ENCODE results near the gene JDP2. TPM values are rescaled to one million over a fixed set of nuclear protein-coding genes. Genes with fewer than 3 reads are reported as not detected.

Gene JDP2
- total RNA-seq, 4 donors from 2014 or later = 82.3 to 147 (median 106) TPM

GRCh38 chr14:75411214-75411540, 16.6 kb upstream of the JDP2 start:
- H3K27ac ChIP-seq = no peak overlapping the region
- H3K27me3 ChIP-seq = no peaks in the 10 kb centered on the region
- no peaks in the 10 kb centered on the region for H3K4me1 ChIP-seq
- H3K36me3 ChIP-seq = no peaks in the 10 kb centered on the region
- no peak for TF ChIP-seq POLR2A (IDR thresholded peaks at IDR 0.05)
- TF ChIP-seq EP300 (IDR thresholded peaks at IDR 0.05) = no peak
- no peak for TF ChIP-seq CTCF (IDR thresholded peaks at IDR 0.05)
- DNase-seq (ENCODE audit: low spot score in 2 of 2) = no peak
- peaks cover 0 to 10% (median 0%) of the 10 kb centered on the region in 4 donors for H3K9me3 ChIP-seq
- no peak overlapping the region for H3K4me3 ChIP-seq
- 38 to 41% methylated on average over 6 of the region's 6 CpGs for WGBS, 2 donors

GRCh38 chr14:75413013-75413412, 14.8 kb upstream of the JDP2 start:
- TF ChIP-seq CTCF (IDR thresholded peaks at IDR 0.05) (no peak), EP300 (IDR thresholded peaks at IDR 0.05) (no peak), POLR2A (IDR thresholded peaks at IDR 0.05) (no peak)
- Histone ChIP-seq H3K4me3 (no peak overlapping the region), H3K27ac (no peak overlapping the region), H3K4me1 (no peaks in the 10 kb centered on the region), H3K36me3 (no peaks in the 10 kb centered on the region), H3K27me3 (no peaks in the 10 kb centered on the region), H3K9me3 (peaks cover 0 to 10% (median 0%) of the 10 kb centered on the region in 4 donors)
- DNase-seq (ENCODE audit: low spot score in 2 of 2) = no peak
- 52 to 71% methylated on average over 2 of the region's 2 CpGs for WGBS, 2 donors

GRCh38 chr14:75417674-75418073, 10.1 kb upstream of the JDP2 start:
- WGBS, 2 donors = 68 to 72% methylated on average over 1 of the region's 1 CpG
- H3K4me1 ChIP-seq = peaks cover 0 to 8% (median 0%) of the 10 kb centered on the region in 4 donors
- no peaks in the 10 kb centered on the region for H3K27me3 ChIP-seq
- H3K9me3 ChIP-seq = peaks cover 0 to 10% (median 0%) of the 10 kb centered on the region in 4 donors
- no peaks in the 10 kb centered on the region for H3K36me3 ChIP-seq
- no peak for DNase-seq (ENCODE audit: low spot score in 2 of 2)
- no peak for TF ChIP-seq CTCF (IDR thresholded peaks at IDR 0.05)
- TF ChIP-seq POLR2A (IDR thresholded peaks at IDR 0.05) = no peak
- TF ChIP-seq EP300 (IDR thresholded peaks at IDR 0.05) = no peak
- no peak overlapping the region for H3K4me3 ChIP-seq
- no peak overlapping the region for H3K27ac ChIP-seq

- Histone ChIP-seq H3K4me1 (peaks cover 0 to 8% (median 0%) of the 10 kb centered on the region in 4 donors), H3K36me3 (no peaks in the 10 kb centered on the region), H3K27me3 (no peaks in the 10 kb centered on the region), H3K27ac (no peak overlapping the region), H3K9me3 (peaks cover 0 to 5% (median 0%) of the 10 kb centered on the region in 4 donors), H3K4me3 (no peak overlapping the region)
- DNase-seq (ENCODE audit: low spot score in 2 of 2) = no peak
- TF ChIP-seq CTCF (IDR thresholded peaks at IDR 0.05) (no peak), EP300 (IDR thresholded peaks at IDR 0.05) (no peak), POLR2A (IDR thresholded peaks at IDR 0.05) (no peak)
- WGBS, 2 donors = 43 to 53% methylated on average over 16 of the region's 16 CpGs
Observed at GRCh38 chr14:75418850-75419768, 8.7 kb upstream of the JDP2 start.

GRCh38 chr14:75422169-75422568, 5.7 kb upstream of the JDP2 start:
- H3K27me3 ChIP-seq = no peaks in the 10 kb centered on the region
- TF ChIP-seq EP300 (IDR thresholded peaks at IDR 0.05) = no peak
- no peak for TF ChIP-seq CTCF (IDR thresholded peaks at IDR 0.05)
- no peak for TF ChIP-seq POLR2A (IDR thresholded peaks at IDR 0.05)
- WGBS, 2 donors = 80% methylated on average over 8 of the region's 8 CpGs

More at GRCh38 chr14:75422169-75422568, 5.7 kb upstream of the JDP2 start:
- no peak for DNase-seq (ENCODE audit: low spot score in 2 of 2)
- Histone ChIP-seq H3K4me3 (no peak overlapping the region), H3K27ac (no peak overlapping the region), H3K36me3 (no peaks in the 10 kb centered on the region), H3K4me1 (peaks cover 0 to 11% (median 4%) of the 10 kb centered on the region in 4 donors), H3K9me3 (no peaks in the 10 kb centered on the region)
